OCI-LY1 (cell line): ENCODE data around the gene PCBP3.
"Not testable (repeated sequence)": the region's sequence is repeated elsewhere in the genome, so short reads cannot be mapped to it uniquely, and the experiment has no call there.

Experiments used
- H2AFZ ChIP-seq: fragments of 200-600 bp; sonication (generic), shearing (Covaris generic); 2 replicates; pipeline ENCODE4 v1.6.0; 2014; ENCODE audit warnings: antibody characterized with exemption, mild to moderate bottlenecking, low read length
- H3F3A ChIP-seq: fragments of 200-600 bp; sonication (generic), shearing (Covaris generic); 2 replicates; pipeline ENCODE4 v1.6.0; 2014; ENCODE audit warnings: mild to moderate bottlenecking, antibody characterized with exemption, low read length, moderate library complexity; ENCODE audit not compliant: insufficient read depth
- H3K27ac ChIP-seq: fragments of 200-600 bp; sonication (generic); 2 replicates; pipeline ENCODE4 v1.5.1; 2014; ENCODE audit warnings: low read length, mixed run types, mild to moderate bottlenecking, low read depth; ENCODE audit not compliant: poor library complexity, severe bottlenecking
- H3K27me3 ChIP-seq: fragments of 200-600 bp; sonication (generic); 2 replicates; pipeline ENCODE4 v1.6.0; 2014; ENCODE audit warnings: antibody characterized with exemption, mild to moderate bottlenecking, low read length, moderate library complexity; ENCODE audit not compliant: insufficient read depth
- H3K36me3 ChIP-seq: fragments of 200-600 bp; sonication (generic); 2 replicates; pipeline ENCODE4 v1.6.1; 2014; ENCODE audit warnings: mild to moderate bottlenecking, antibody characterized with exemption, low read length, moderate library complexity, mixed read lengths; ENCODE audit not compliant: insufficient read depth
- H3K4me1 ChIP-seq: fragments of 200-600 bp; sonication (generic); 2 replicates; pipeline ENCODE4 v1.5.1; 2014; ENCODE audit warnings: mild to moderate bottlenecking, low read length, moderate library complexity; ENCODE audit not compliant: insufficient read depth, severe bottlenecking
- H3K4me2 ChIP-seq: fragments of 200-600 bp; sonication (generic), shearing (Covaris generic); 2 replicates; pipeline ENCODE4 v1.6.1; 2014; ENCODE audit warnings: low read length
- H3K4me3 ChIP-seq: fragments of 200-600 bp; sonication (generic); 2 replicates; pipeline ENCODE4 v1.5.1; 2014; ENCODE audit warnings: low read length, low read depth, mild to moderate bottlenecking, mixed read lengths; ENCODE audit not compliant: poor library complexity, severe bottlenecking
- H3K79me2 ChIP-seq: fragments of 200-600 bp; shearing (Covaris generic); 2 replicates; pipeline ENCODE4 v1.6.1; 2016; ENCODE audit warnings: mixed run types, low read length, mixed read lengths; ENCODE audit not compliant: insufficient read depth
- H3K9ac ChIP-seq: fragments of 200-600 bp; sonication (generic), shearing (Covaris generic); 2 replicates; pipeline ENCODE4 v1.6.1; 2014; ENCODE audit warnings: mild to moderate bottlenecking, low read length, mixed read lengths
- H3K9me2 ChIP-seq: fragments of 200-600 bp; sonication (generic), shearing (Covaris generic); 2 replicates; pipeline ENCODE4 v1.6.1; 2014; ENCODE audit warnings: low read depth, mild to moderate bottlenecking, low read length, mixed read lengths
- H3K9me3 ChIP-seq: fragments of 200-600 bp; shearing (Covaris generic); 2 replicates; pipeline ENCODE4 v1.6.1; 2014; ENCODE audit warnings: low read length, mixed read lengths
- H4K20me1 ChIP-seq: fragments of 200-600 bp; sonication (generic), shearing (Covaris generic); 2 replicates; pipeline ENCODE4 v1.6.0; 2016; ENCODE audit warnings: mild to moderate bottlenecking, low read length; ENCODE audit not compliant: insufficient read depth
- EZH2 ChIP-seq: fragments of 200-600 bp; sonication (generic), shearing (Covaris generic); IDR thresholded peaks from 2 replicates; pipeline ENCODE4 v1.8.0; 2017; ENCODE audit warnings: borderline replicate concordance, mixed run types, mild to moderate bottlenecking, antibody characterized with exemption, low read length, moderate library complexity, mixed read lengths
- TF ChIP-seq, protein P1 (sequence below): fragments of 200-600 bp; sonication (generic), shearing (Covaris generic); IDR thresholded peaks from 2 replicates; pipeline ENCODE4 v1.5.1; 2017; ENCODE audit warnings: mild to moderate bottlenecking, antibody characterized with exemption, low read length, moderate library complexity, mixed read lengths

Gene PCBP3

DNA sequence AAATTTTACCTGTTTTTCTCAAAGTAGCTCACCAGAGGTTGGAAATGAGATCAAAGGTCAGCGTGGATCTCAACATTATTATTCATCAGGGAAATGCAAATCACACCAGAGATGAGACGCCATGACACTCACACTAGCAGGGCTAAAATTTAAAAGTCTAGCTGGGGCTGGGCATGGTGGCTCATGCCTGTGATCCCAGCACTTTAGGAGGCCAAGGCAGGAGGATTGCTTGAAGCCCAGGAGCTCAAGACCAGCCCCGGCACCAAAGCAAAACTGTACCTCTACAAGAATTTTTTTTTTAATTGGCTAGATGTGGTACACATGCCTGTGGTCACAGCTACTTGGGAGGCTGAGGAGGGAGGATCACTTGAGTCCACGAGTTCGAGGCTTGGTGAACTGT is 41.4 kb upstream of the PCBP3 start:
- H3K27me3 ChIP-seq = peaks cover 7% of the 10 kb centered on the region
- no peak overlapping the region for H3K4me3 ChIP-seq
- H3K9ac ChIP-seq = no peak overlapping the region
- H3K36me3 ChIP-seq = no peaks in the 10 kb centered on the region; the same call in 1 of the 2 replicates
- H4K20me1 ChIP-seq = no peaks in the 10 kb centered on the region
- TF ChIP-seq, protein P1, sequence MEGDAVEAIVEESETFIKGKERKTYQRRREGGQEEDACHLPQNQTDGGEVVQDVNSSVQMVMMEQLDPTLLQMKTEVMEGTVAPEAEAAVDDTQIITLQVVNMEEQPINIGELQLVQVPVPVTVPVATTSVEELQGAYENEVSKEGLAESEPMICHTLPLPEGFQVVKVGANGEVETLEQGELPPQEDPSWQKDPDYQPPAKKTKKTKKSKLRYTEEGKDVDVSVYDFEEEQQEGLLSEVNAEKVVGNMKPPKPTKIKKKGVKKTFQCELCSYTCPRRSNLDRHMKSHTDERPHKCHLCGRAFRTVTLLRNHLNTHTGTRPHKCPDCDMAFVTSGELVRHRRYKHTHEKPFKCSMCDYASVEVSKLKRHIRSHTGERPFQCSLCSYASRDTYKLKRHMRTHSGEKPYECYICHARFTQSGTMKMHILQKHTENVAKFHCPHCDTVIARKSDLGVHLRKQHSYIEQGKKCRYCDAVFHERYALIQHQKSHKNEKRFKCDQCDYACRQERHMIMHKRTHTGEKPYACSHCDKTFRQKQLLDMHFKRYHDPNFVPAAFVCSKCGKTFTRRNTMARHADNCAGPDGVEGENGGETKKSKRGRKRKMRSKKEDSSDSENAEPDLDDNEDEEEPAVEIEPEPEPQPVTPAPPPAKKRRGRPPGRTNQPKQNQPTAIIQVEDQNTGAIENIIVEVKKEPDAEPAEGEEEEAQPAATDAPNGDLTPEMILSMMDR = no peak
- no peak for TF ChIP-seq EZH2
- H3F3A ChIP-seq = no peaks in the 10 kb centered on the region
- H3K9me2 ChIP-seq = no peaks in the 10 kb centered on the region
- H3K4me2 ChIP-seq = no peak overlapping the region
- H3K27ac ChIP-seq = no peak overlapping the region
- H3K9me3 ChIP-seq = no peaks in the 10 kb centered on the region
- H3K79me2 ChIP-seq = no peaks in the 10 kb centered on the region
- no peaks in the 10 kb centered on the region for H3K4me1 ChIP-seq
- H2AFZ ChIP-seq = no peak overlapping the region

DNA sequence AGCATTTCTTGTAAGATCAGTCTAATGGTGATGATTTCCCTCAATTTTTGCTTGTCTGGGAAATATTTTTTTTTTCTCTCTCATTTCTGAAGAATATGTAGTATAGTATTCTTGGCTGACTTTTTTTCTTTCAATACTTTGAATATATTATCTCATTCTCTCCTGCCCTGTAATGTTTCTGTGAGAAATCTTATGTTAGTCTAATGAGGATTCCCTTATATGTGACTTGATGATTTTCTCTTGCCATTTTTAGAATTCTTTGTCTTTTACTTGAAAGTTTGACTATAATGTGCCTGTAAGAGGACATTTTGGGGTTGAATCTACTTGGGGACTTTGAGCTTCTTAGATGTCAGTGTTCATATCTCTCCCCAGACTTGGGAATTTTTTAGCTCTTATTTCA is 40.0 kb upstream of the PCBP3 start:
- no peak overlapping the region for H3K4me2 ChIP-seq
- TF ChIP-seq, protein P1 = no peak
- no peak for TF ChIP-seq EZH2
- no peak overlapping the region for H2AFZ ChIP-seq
- no peaks in the 10 kb centered on the region for H3K9me2 ChIP-seq
- H3K9me3 ChIP-seq = no peaks in the 10 kb centered on the region
- H3K9ac ChIP-seq = no peak overlapping the region
- H3K4me3 ChIP-seq = no peak overlapping the region
- H3K36me3 ChIP-seq = no peaks in the 10 kb centered on the region; the same call in 1 of the 2 replicates
- peaks cover 7% of the 10 kb centered on the region for H3K27me3 ChIP-seq
- H4K20me1 ChIP-seq = no peaks in the 10 kb centered on the region
- H3K27ac ChIP-seq = no peak overlapping the region
- no peaks in the 10 kb centered on the region for H3K79me2 ChIP-seq
- no peaks in the 10 kb centered on the region for H3F3A ChIP-seq
- no peaks in the 10 kb centered on the region for H3K4me1 ChIP-seq

DNA sequence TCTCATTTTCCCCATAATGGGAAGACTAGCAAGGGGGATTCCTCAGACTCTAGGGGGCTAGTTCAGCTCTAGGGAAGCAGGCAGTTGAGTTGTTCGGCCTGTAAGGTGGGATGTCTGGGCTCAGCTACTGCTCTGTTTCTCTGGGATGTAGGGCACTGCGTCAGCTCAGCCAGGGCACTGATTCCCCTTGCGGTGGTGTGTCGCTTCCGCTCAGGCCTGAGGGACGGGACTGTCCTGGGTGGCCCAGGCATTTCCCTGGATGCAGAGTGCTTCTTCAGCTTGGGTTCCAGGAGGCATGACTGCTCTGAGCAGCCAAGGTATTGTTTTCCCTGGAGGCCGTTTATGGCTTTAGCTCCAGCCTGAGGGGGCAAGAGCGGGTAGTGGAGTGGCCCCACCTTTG is 38.8 kb upstream of the PCBP3 start:
- H3K4me2 ChIP-seq, H3K27ac ChIP-seq, H3K9ac ChIP-seq, H3K9me3 ChIP-seq, H3K9me2 ChIP-seq, H3K4me1 ChIP-seq, H2AFZ ChIP-seq, H4K20me1 ChIP-seq, H3F3A ChIP-seq, H3K27me3 ChIP-seq, H3K79me2 ChIP-seq, H3K36me3 ChIP-seq, H3K4me3 ChIP-seq: not testable (repeated sequence)

DNA sequence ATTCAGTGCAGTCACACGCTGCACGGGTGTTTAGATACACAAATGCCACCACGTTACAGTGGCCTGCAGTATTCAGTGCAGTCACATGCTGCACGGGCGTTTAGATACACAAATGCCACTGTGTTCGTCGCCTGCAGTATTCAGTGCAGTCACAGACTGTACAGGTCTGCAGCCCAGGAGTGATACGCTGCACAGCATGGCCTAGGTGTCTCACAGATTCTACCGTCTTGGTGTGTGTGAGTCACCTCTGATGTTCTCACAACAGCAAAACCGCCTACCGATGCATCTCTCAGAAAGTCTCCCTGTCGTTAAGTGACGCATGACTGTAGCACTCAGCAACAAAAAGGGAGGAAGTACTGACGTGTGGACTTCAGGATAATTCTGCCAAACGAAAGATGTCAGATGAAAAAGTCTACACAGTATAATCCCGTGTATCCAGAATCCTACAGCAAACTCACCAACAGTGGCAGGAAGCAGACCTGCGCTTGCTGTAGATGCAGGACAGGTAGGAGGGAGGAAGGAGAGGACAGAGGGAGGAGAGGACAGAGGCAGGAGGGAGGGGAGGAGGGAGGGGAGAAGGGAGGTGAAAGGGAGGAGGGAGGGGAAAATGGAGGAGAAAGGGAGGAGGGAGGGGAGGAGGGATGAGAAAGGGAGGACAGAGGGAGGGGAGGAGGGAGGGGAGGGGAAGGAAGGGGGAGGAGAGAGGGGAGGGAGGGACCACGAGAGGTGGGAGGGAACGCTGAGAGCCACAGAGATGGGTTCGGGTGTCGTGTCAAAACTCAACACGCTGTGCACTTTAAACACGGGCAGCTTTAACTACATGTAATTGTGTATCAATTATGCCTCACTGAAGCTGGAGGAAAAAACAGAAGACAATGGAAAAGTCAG is 36.3 kb upstream of the PCBP3 start:
- no peaks in the 10 kb centered on the region for H3K36me3 ChIP-seq
- H2AFZ ChIP-seq = no peak overlapping the region
- H3K9me3 ChIP-seq = no peaks in the 10 kb centered on the region
- H3K4me2 ChIP-seq = no peak overlapping the region
- no peaks in the 10 kb centered on the region for H3K9me2 ChIP-seq
- H3K4me1 ChIP-seq = no peaks in the 10 kb centered on the region
- H3K79me2 ChIP-seq = no peaks in the 10 kb centered on the region
- H3F3A ChIP-seq = no peaks in the 10 kb centered on the region
- no peaks in the 10 kb centered on the region for H4K20me1 ChIP-seq
- peaks cover 7% of the 10 kb centered on the region for H3K27me3 ChIP-seq
- no peak overlapping the region for H3K27ac ChIP-seq
- no peak overlapping the region for H3K9ac ChIP-seq
- no peak for TF ChIP-seq EZH2
- TF ChIP-seq, protein P1 = no peak
- no peak overlapping the region for H3K4me3 ChIP-seq
